GM19467 (cell line): ENCODE data around the gene NRG2.

Source experiments
- ATAC-seq: cut with Tn5 transposase; IDR thresholded peaks from one replicate; pipeline ENCODE4 v1.9.1; 2021; ENCODE audit warnings: mild to moderate bottlenecking, moderate library complexity; ENCODE audit not compliant: unreplicated experiment

NRG2 gene

DNA sequence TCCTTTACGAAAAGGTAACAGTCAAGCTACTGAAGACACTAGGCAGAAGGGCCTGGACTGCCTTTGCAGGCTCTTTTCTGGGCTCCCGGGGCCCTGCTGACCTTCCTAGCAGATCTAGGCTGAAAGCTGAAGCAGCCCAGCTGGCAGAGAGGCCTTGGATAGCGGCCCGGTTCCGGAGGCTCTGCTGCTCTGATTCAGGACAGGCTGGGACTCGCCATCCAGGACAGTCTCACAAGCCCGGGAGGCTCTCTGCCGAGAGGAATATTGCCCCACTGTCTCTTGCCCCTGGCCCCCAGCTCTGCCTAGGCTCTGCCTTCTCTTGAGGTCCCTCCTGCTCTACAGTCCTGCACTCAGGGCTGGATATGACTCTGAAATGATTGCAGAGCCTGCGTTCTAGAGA lies 179.7 kb downstream of the NRG2 start:
- no peak for ATAC-seq

DNA sequence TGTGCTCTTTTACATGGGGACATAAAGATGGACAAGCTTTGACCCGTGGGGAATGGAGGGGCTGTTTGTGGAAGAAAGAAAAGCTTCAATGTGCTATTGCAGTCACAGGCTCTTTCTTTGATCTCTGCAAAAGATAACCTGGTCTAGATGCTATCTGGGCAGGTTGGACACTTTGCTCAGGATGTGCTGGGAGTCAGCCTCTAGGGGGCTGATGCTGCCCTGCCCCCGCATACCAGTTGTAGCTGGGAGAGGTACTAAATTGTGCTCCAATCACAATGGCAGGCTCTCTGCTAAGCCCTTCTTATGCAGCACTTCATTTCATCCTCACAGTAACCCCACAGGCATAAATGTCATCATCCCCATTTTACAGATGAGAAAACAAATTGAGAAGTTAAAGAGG lies 180.3 kb downstream of the NRG2 start:
- ATAC-seq: no peak

DNA sequence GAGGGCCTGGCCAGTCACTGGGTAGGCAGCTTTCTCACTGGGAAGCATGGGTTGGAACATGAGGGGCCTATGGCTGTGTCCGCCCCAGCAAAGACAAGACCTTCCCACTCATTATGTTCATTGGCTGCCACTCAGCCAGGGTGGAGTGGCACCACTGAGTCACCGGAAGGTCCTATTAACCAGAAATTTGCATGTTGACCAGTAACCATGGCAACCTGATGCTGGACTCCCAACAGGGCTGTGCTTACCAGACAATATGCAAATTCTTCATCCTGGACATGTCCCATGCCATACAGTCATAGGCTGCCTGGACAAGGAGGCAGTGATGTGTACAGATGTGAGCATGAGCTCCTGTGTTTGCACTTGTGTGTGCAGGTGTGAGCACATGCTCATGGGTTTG lies 180.8 kb downstream of the NRG2 start:
- no peak for ATAC-seq

DNA sequence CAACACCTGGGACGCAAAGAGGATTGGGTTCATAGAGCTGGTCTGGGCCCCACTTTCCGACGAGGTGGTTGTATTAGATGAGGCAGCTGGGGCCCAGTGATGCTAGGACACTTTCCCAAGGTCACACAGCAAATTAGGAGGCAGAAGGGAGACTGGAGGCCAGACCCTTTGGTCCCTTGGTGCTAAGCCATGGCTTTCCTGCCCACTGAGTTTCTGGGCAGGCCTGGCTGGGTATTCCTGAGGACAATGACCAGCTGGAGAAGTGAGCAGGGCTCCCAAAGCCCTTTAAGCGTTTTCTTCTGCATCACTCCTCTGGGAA lies 181.3 kb downstream of the NRG2 start:
- ATAC-seq: no peak

DNA sequence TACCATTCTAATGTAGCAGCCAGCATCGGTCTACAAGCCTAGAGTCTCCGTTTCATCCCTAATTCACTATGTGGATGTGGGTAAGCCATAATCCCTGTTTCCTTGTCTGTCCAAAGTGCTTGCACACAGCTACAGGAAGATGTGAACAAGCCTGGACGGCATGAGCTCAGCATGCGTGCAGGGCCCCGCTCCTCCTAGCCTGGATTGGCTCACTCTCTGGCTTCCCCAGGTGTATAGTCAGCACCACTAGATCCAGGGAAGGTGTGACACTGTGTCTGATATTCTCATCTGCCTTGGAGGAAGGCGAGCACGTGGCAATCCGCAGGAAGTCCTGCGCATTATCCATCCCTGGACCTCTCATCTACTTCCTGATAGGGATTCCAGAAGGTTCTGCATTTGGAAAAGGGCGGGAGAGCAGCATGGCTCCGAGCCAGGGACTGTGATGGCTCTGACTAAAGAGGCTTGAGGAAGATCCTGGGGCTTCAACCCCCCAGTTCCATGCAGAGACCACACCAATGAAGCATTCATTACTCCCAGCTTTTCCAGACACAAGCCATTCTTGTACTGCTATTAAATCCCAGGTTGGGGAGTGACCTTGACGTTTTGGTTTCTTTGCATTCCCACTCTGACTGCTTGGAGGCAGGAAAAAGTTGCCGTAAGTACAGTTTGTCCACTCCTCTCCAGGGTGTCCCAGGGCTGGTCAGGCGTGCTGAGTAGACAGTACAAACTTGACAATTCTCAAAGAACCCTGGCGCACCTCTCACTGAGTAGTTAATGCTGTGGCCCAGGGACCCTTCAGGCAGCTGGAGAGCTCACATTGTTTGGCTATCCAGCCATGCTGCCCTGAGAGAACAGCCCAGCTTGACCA lies 181.8 kb downstream of the NRG2 start:
- ATAC-seq: no peak

DNA sequence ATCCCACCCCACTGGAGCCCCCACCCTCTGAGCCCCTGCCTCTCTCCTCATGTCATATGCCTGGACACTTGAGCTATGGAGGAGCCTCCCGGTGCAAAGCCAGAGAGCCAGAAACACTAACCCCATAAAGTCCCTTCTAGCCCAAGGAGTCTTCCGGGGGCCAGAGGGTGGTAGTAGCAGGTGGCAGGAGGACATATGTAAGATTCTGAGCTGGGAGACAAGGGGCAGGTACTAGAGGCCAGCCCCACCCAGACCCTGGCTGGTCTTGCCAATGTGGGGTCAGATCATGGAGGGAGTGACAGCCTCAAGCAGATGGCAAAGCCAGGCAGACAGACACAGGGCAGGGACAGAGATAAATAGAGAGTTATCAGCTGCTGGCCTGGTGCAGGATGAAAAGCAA lies 184.1 kb downstream of the NRG2 start:
- ATAC-seq: no peak

DNA sequence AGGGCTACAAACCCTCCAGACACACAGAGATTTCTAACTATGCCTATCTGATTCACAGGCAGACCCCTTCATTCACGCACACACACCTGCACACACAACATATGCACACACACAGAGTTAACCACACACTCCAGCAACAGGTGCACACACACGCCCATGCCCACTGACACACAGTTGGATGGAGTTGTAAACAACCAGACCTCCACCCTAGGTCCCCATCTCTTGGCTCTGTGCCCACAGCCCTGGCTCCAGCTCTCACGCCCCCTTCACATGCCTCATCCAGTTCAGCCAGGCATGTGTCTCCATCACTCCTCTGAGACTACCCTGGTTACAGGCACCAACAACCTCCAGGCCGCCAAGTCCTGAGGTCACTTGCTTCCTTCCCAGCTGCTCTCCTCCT lies 186.4 kb downstream of the NRG2 start:
- no peak for ATAC-seq

DNA sequence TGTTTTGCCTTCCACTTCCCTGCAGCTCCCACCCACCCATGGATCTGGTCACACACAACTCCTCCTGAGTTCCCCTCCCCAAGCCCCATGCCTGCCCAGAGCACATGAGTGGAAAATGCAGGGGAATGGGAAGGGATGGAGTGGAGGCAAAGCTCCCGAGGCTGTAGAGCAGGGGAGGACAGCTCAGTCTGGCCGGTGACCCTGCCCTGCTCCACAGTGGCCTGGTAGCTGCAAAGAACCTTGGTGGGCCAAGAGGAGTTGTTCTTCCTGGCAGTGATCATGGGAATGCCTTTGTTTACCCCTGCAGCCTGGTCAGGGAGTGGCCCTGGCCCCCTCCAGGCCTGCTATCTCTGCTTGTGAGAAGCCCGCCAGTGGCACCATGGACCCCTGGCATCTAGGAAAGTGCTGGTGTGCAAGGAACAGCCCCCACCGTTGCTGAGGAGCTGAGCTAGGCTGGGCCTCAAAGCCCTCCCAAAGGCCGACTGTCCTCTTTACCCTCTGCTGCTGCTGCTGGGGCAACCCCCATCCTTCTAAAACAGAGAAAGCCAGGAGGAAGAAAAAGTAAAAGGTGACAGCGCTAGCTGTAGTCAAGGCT lies 187.1 kb downstream of the NRG2 start:
- no peak for ATAC-seq

DNA sequence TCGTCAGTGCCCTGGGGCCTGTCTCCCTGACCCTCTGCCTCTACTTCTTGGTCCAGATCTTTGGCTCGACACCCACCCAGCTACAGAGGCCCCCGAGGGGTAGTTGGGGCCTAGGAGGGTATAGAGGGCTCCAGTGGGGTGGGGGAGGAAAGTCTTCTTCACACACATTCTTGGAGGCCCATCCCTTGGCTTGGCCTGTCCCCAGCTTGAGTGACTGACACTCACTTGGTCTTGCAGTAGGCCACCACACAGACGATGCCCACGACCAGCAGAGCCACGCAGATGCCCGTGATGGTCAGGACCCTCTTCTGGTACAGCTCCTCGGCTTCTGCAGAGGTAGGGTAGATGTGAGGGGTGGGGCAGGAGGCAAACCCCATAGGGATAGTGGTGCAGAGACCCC lies 187.6 kb downstream of the NRG2 start:
- ATAC-seq: no peak

DNA sequence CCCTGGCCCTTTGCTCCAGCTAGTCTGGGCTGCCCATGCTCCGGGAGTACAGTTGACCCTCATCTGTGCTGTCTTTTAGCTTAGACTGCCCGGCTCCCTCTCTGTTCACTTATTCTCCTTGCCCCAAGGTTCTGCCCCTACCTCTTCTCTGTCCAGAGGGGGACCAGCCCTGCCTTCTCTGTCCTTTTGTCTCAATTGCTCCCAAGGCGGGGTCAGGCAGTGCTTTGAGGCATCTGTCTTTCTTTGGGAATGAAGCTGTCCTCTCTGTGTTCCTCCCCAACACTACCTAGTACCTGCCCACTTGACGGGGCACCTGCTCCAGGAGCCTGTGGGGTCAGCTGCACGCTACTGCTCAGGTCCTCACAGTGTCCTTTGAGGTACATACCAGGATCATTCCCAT lies 188.1 kb downstream of the NRG2 start:
- no peak for ATAC-seq

DNA sequence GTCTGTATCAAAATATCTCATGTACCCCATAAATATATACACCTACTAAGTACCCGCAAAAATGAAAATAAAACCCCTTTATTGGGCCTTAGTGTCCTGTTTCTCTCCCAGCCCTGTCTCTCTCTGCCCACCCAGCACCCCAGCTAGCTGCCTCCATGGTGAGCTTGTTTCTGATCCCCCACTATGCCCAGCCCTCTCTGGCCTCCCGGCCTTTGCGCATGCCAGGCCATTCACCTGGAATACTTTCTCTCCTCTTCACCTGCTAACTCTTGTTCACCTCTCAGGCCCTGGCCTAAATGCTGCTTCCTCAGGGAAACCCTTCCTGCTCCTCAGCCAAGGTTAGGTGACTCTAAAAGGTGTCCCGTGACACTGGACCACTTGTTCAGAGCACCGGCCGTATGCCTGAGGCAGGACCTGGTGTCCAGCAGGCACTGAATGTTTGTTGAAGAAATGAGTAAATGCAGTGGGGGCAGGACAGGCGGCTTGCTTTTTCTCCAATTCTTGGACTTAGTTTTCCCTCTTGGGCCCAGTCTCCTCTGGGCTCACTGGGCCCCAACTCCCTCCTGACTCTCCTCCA lies 189.0 kb downstream of the NRG2 start:
- no peak for ATAC-seq

DNA sequence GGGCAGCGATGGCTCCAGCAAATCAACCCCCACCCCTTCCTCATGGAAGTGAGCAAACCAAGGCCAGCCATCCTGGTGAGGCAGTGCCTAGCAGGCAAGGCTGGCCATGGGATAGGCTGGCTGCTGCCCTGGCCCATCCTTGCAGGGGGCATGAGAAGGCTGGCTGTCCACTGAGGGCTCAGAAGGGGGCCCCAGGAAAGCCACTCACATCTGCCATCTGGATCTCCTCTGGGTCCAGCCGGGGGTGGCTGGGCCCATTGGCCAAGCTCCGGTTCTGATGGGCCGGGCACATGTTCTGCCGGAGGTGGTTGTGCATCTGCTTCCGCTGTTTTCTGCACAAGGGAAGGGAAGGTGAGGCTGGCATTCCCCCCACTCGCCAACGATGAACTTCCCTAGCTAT lies 190.4 kb downstream of the NRG2 start:
- no peak for ATAC-seq

DNA sequence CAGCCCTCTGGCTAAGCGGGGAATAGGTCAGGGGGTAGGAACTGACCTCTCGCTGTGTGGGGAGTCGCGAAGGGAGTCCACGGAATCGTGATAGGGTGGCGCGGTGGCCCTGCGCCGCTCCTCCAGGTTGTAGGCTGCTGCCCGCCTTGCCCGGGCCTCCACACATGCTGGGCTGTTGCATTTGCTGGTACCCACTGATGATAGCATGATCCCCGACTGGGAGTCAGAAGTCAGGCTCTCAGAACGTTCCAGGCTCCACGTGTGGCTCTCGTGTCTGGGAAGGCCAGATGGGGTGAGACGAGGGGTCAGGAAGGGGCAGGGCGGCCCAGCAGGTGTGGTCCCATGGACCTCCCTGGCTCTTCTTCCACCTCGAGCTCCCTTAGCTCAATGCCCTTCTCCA lies 191.5 kb downstream of the NRG2 start:
- no peak for ATAC-seq

DNA sequence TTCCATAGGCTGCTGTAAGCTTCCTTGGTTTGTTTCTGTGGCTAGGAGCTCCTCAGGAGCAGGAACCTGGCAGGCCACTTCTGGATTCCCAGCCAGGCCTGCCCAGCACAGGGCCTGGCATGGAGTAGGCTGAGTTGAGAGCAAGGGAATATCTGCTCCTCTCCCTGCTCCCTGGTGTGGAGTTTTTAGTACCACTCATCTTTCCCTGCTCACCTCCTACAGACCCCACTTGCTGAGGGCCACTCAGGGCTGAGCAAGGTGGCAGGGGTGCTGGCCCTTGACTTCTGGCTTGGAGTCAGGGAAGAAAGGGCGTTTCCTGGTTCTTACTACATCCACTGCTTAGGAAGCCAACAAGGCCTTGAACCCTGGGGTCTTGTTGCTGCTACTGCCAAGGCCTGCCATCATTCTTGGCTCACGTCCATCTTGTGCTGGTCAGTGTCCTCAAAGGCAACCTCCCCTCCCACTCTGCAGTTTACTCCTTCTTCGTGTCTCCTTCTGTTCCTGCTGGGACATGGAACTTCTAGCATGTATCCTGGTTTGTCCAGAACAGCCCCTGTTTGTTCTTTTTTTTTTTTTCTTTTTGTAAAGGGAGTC lies 192.6 kb downstream of the NRG2 start:
- ATAC-seq: no peak

DNA sequence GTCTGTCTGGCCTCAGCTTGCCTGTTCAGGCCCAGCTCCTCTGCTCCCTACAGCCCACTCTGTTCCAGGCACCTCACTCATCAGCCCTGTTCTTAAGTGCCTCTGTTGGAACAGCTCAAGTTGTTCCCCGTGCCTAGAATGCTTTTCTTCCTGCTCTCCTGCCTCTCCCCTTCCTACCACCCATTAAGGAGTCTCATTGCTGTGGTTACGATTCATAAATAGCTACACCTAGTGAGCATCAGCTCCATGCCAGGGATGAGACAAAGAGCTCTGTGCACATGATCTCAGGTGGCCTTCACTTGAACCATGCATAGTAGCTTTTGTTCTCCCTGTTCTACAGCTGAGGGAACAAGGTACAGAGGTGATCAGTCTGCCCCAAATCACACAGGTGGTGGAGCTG lies 193.2 kb downstream of the NRG2 start:
- ATAC-seq: no peak

DNA sequence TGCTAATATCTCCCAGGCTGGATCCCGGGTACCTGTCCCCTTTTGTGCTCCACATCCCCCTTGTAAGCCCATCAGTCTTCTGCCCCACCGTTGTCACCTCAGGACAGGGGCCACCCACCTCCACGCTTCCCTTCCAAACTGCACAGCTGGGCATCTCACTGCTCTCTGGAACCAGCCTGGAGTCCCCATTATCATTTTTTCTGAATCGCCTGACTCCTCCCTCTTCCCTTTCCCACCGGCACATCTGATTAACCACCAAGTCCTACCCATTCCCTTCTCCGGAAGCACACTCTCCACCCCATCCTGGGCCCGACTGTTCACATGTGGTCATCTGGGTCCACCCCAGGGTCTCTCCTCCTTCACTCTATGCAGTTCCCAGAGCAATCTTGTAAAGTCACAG lies 193.6 kb downstream of the NRG2 start:
- ATAC-seq: no peak

DNA sequence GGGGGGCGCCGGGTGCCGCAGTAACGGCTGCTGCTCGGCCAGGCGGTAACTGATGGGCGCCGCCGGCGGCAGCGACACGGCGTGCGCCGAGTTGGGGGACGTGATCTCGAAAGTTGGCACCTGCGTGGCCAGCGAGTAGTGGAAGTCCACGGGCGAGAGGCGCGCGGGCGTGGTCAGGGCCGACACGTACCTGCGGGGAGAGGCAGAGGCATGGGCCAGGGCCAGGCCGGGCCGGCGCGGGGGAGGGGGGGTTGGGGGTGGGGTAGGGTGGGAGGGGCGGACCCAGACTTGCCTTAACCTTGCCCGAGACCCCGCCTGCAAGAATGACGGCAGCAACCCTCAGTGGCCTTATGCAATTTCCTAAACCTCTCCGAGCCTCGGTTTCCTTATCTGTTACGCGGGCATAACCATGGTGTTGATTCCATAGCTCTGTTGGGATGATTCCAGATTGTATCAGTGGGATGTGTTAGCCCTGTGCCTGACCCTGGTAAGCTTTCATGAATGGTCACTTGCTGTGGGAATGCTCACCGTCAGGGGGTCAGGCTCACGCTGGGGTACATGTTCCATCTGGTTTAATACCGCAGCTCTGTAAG lies 194.5 kb downstream of the NRG2 start:
- peak; percentile 8 for ATAC-seq

DNA sequence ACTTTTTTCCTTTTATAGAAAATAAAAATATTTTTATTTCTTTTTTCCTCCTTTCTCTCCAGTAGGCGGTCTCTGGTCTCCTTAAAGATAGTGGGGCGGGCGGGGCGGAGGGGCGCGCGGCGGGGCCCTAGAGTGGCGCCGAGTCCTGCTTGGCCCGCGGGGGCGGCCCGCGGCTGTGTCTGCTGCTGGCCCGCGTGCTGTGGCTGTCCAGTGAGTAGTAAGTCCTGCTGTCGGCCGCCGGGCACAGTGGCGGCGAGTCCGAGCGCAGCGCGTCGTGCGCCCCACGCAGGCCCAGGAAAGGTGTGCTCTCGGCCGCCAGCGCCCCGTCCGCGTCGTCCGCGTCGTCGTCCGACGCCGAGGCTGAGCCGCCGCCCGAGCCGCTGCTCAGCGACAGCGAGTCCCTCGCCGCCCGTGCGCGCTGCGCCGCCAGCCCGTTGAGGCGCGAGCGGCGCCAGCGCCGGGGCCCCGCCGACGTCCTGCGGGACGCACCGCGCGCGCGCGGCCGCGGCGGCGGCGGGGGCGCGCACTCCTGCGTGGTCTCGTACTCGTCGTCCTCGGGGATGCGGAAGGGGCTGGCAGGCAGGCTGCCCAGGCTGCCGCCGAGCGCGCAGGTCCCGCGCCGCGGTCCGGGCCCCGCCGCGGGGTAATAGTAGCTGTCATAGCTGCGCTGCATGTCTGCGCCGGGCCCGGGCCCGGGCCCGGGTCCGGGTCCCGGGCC lies 195.2 kb downstream of the NRG2 start:
- ATAC-seq: peak; percentile 57

DNA sequence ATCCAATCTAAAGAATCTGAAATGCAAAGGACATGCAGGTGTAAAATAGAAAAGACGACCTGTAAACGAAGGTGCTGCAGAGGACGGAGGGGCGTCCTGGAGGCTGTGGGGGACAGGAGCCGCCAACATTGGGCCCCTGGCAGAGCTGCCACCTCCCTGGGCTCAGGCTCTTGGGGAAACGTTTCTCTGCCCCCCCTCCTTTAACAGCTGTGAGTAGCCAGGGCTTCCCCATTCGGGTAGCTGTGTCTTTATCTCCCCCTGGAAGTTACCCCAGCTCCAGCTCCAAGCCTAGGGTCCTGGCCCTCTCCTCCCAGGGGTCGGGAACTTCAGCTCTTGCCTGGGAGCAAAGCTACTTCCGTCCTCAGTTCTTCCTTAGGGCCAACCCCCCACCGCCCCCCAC lies 196.0 kb downstream of the NRG2 start:
- no peak for ATAC-seq

DNA sequence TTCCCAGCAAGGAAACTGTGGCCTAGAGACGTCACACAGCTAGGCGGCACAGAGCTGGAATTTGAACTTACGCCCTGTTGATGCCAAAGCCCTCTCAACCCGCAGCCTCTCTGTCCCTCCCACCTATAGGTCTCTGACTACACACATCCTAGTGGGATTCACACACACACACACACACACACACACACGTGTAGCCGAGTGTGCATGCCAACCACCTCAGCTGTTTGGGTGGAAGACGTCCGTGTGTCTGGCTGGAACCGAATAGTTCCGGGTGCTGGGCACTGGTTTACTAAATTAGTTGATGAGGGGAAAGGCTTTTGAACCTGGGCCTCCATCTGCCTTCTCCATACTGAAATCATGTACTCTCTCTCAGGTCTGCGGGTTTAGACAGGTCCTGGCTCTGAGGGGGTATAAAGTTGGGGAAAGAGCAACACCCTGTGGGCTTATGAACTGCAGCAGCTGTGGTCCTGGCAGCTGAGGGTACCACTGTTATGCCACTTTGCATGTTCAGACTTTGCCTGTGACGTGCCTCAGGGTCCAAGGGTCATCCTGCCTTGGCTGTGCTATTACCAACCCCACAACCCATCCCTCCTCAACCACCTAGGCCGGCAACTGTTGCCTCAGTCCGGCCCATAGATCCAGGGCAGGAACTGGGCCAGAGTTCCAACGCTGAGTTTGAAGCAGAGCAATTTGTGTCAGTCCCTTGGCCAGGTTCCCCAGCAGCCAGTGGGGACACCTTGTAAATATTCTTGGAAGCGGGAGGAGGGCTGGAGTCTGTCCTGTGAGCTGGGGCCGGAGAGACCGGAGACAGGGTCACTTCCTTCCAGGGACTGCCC lies 197.0 kb downstream of the NRG2 start:
- ATAC-seq: no peak
